H1 (cell line): ENCODE data around the gene CACNA1B. TPM values are rescaled to one million over a fixed set of nuclear protein-coding genes. Genes with fewer than 3 reads are reported as not detected.

Source experiments
- CTCF ChIA-PET: fragments of 300-600 bp; sonication (Branson Sonifier 250); formaldehyde crosslinking; loops from one replicate; lab custom pipeline; 2021; ENCODE audit not compliant: partially characterized antibody; lab: Charles Lee
- POLR2A ChIA-PET: fragments of 300-600 bp; sonication (Branson Sonifier 250); formaldehyde crosslinking; loops from one replicate; lab custom pipeline; 2021; ENCODE audit warnings: inconsistent platforms; ENCODE audit not compliant: partially characterized antibody; lab: Charles Lee
- DNase-seq, 2 experiments: peaks; one replicate each; pipeline versions ENCODE4 v3.0.0 to v3.0.0-alpha.2; 2010 to 2022; ENCODE audit warnings: low spot score in 2 of 2, low read depth in 1 of 2, mixed read lengths in 1 of 2
- FAIRE-seq: peaks from 2 replicates; lab custom pipeline; 2011; peaks lifted over from hg19 to GRCh38; lab: Jason Lieb, UNC
- H2AFZ ChIP-seq: 2 replicates; pipeline ENCODE4 v1.8.1; 2012; ENCODE audit warnings: low read length, inconsistent platforms
- H2AK5ac ChIP-seq: 2 replicates; pipeline ENCODE4 v1.6.1; 2013; ENCODE audit warnings: low read depth, low read length
- H2BK120ac ChIP-seq: replicated peaks from 2 replicates; pipeline ENCODE3; 2013; ENCODE audit warnings: low read depth, low read length, inconsistent platforms
- H2BK12ac ChIP-seq: 2 replicates; pipeline ENCODE4 v1.6.1; 2013; ENCODE audit warnings: low read depth, low read length
- H2BK15ac ChIP-seq: 2 replicates; pipeline ENCODE4 v1.6.1; 2013; ENCODE audit warnings: low read length
- H2BK20ac ChIP-seq: 2 replicates; pipeline ENCODE4 v1.6.1; 2013; ENCODE audit warnings: low read length
- H2BK5ac ChIP-seq: 2 replicates; pipeline ENCODE4 v1.6.1; 2013; ENCODE audit warnings: low read depth, low read length
- H3K14ac ChIP-seq: 2 replicates; pipeline ENCODE4 v1.6.1; 2013; ENCODE audit warnings: inconsistent platforms; ENCODE audit not compliant: insufficient read length
- H3K18ac ChIP-seq: 2 replicates; pipeline ENCODE4 v1.6.1; 2013; ENCODE audit warnings: low read length; ENCODE audit errors: extremely low read depth
- H3K23ac ChIP-seq: 2 replicates; pipeline ENCODE4 v1.6.1; 2013; ENCODE audit warnings: inconsistent platforms; ENCODE audit not compliant: insufficient read length
- H3K23me2 ChIP-seq: 2 replicates; pipeline ENCODE4 v1.6.1; 2013; ENCODE audit warnings: low read depth, low read length
- H3K27ac ChIP-seq: 2 replicates; pipeline ENCODE4 v1.6.1; 2011; ENCODE audit warnings: low read depth, low read length, inconsistent platforms
- H3K27me3 ChIP-seq, 4 experiments: replicated peaks in 1 of 4; 1 replicate in 1 of 4; 2 replicates in 3 of 4; pipeline versions ENCODE4 v1.6.1 to v1.8.1; 2011 to 2013; ENCODE audit warnings: low read length in 3 of 4, mild to moderate bottlenecking in 3 of 4, inconsistent platforms in 2 of 4, mixed read lengths in 2 of 4, moderate library complexity in 1 of 4; ENCODE audit not compliant: control insufficient read depth in 3 of 4, insufficient read depth in 3 of 4; ENCODE audit errors: extremely low read depth in 1 of 4
- H3K36me3 ChIP-seq, 4 experiments: 2 replicates each; pipeline versions ENCODE4 v1.6.1 to v1.8.1; 2011 to 2013; ENCODE audit warnings: mild to moderate bottlenecking in 4 of 4, low read length in 3 of 4, moderate library complexity in 2 of 4, control low read depth in 1 of 4, inconsistent platforms in 1 of 4; ENCODE audit not compliant: insufficient read depth in 4 of 4, control insufficient read depth in 2 of 4
- H3K4ac ChIP-seq: replicated peaks from 2 replicates; pipeline ENCODE3; 2013; ENCODE audit warnings: low read length, low read depth, mixed read lengths, inconsistent platforms; ENCODE audit not compliant: insufficient read length
- H3K4me1 ChIP-seq, 4 experiments: replicated peaks in 1 of 4; 1 replicate in 1 of 4; 2 replicates in 3 of 4; pipeline versions ENCODE4 v1.6.1 to v1.8.1; 2011 to 2013; ENCODE audit warnings: low read length in 3 of 4, inconsistent platforms in 2 of 4, mixed read lengths in 1 of 4; ENCODE audit not compliant: insufficient read depth in 4 of 4, control insufficient read depth in 3 of 4
- H3K4me2 ChIP-seq, 2 experiments: 2 replicates each; pipeline versions ENCODE4 v1.6.1 to v1.8.1; 2011 to 2013; ENCODE audit warnings: low read depth in 2 of 2, low read length in 2 of 2, control low read depth in 1 of 2, inconsistent platforms in 1 of 2, mild to moderate bottlenecking in 1 of 2; ENCODE audit not compliant: insufficient read depth in 1 of 2
- H3K4me3 ChIP-seq, 4 experiments: fragments of 200-600, 300-600 bp in 1 of 4; sonication (generic), shearing (Covaris generic), sonication (Bioruptor Twin) in 1 of 4; 2 replicates each; pipeline versions ENCODE4 v1.5.1 to v1.8.1; 2011 to 2016; ENCODE audit warnings: low read length in 4 of 4, low read depth in 3 of 4, control low read depth in 2 of 4, inconsistent platforms in 2 of 4, mild to moderate bottlenecking in 2 of 4, mixed read lengths in 1 of 4, moderate library complexity in 1 of 4; ENCODE audit not compliant: insufficient read depth in 2 of 4; ENCODE audit errors: extremely low read depth in 1 of 4
- H3K56ac ChIP-seq: replicated peaks from 2 replicates; pipeline ENCODE3; 2013; ENCODE audit warnings: low read depth, mild to moderate bottlenecking, mixed read lengths, low read length, inconsistent platforms; ENCODE audit not compliant: insufficient read length
- H3K79me1 ChIP-seq: 2 replicates; pipeline ENCODE4 v1.6.1; 2013; ENCODE audit warnings: low read depth, low read length, control low read depth
- H3K79me2 ChIP-seq, 2 experiments: 2 replicates each; pipeline versions ENCODE4 v1.6.1 to v1.8.1; 2012 to 2013; ENCODE audit warnings: low read length in 2 of 2, mild to moderate bottlenecking in 2 of 2, inconsistent platforms in 1 of 2; ENCODE audit not compliant: insufficient read depth in 2 of 2, control insufficient read depth in 1 of 2
- H3K9ac ChIP-seq, 4 experiments: replicated peaks in 1 of 4; 1 replicate in 1 of 4; 2 replicates in 3 of 4; pipeline versions ENCODE4 v1.6.1 to v1.8.1; 2011 to 2013; ENCODE audit warnings: low read depth in 3 of 4, low read length in 3 of 4, control low read depth in 2 of 4, mild to moderate bottlenecking in 2 of 4, moderate library complexity in 2 of 4, inconsistent platforms in 1 of 4; ENCODE audit errors: extremely low read depth in 1 of 4
- H3K9me3 ChIP-seq, 2 experiments: 2 replicates each; pipeline versions ENCODE4 v1.6.1 to v1.8.1; 2012 to 2013; ENCODE audit warnings: mild to moderate bottlenecking in 2 of 2, moderate library complexity in 2 of 2, control low read depth in 1 of 2, inconsistent platforms in 1 of 2, low read depth in 1 of 2, low read length in 1 of 2, mixed read lengths in 1 of 2; ENCODE audit not compliant: insufficient read depth in 2 of 2
- H4K20me1 ChIP-seq, 2 experiments: replicated peaks in 1 of 2; 2 replicates each; pipeline versions ENCODE3 to v1.8.1; 2011 to 2013; ENCODE audit warnings: inconsistent platforms in 2 of 2, low read length in 2 of 2, mild to moderate bottlenecking in 1 of 2; ENCODE audit not compliant: insufficient read depth in 2 of 2, control insufficient read depth in 1 of 2
- H4K5ac ChIP-seq: 2 replicates; pipeline ENCODE4 v1.6.1; 2013; ENCODE audit warnings: low read length, low read depth, mixed read lengths, inconsistent platforms; ENCODE audit not compliant: insufficient read length
- H4K8ac ChIP-seq: 2 replicates; pipeline ENCODE4 v1.8.0; 2013; ENCODE audit warnings: mild to moderate bottlenecking, moderate library complexity, low read length, inconsistent platforms; ENCODE audit not compliant: insufficient read depth; ENCODE audit errors: extremely low read depth
- H4K91ac ChIP-seq: replicated peaks from 2 replicates; pipeline ENCODE3; 2013; ENCODE audit warnings: low read length, mixed read lengths, inconsistent platforms; ENCODE audit not compliant: insufficient read length
- CTBP2 ChIP-seq: IDR thresholded peaks from 2 replicates; pipeline ENCODE4 v1.7.0; 2011; ENCODE audit warnings: borderline replicate concordance, mild to moderate bottlenecking, moderate library complexity, mixed read lengths, low read length; ENCODE audit not compliant: insufficient read depth, insufficient read length
- HDAC6 ChIP-seq: IDR thresholded peaks from one replicate; pipeline ENCODE4 v1.7.1; 2012; ENCODE audit warnings: low read depth, mild to moderate bottlenecking, inconsistent platforms, low read length, moderate library complexity
- JUND ChIP-seq: IDR thresholded peaks from 2 replicates; pipeline ENCODE4 v1.6.1; 2011; ENCODE audit warnings: mild to moderate bottlenecking, improper control_type of control experiment, low read length
- POLR2A ChIP-seq, 2 experiments: IDR thresholded peaks; 1 replicate in 1 of 2; 2 replicates in 1 of 2; pipeline ENCODE4 v1.6.1; 2011; ENCODE audit warnings: low read depth in 2 of 2, low read length in 2 of 2, mild to moderate bottlenecking in 2 of 2; ENCODE audit errors: control extremely low read depth in 1 of 2
- RXRA ChIP-seq: IDR thresholded peaks from 2 replicates; pipeline ENCODE4 v1.6.1; 2011; ENCODE audit warnings: low read depth, mild to moderate bottlenecking, low read length, moderate library complexity; ENCODE audit not compliant: insufficient read depth
- SAP30 ChIP-seq: fragments of 300-600 bp; sonication (generic); IDR thresholded peaks from 2 replicates; pipeline ENCODE4 v1.7.1; 2012; ENCODE audit warnings: low read length, moderate library complexity, mild to moderate bottlenecking, inconsistent platforms; ENCODE audit not compliant: insufficient read depth, insufficient replicate concordance
- WGBS, 2 experiments: shearing (Covaris generic) in 1 of 2; methylation state at CpG; one replicate each; pipeline versions ENCODE4 v1.1.6 to v1.1.7; 2013 to 2015; ENCODE audit warnings: low lambda C conversion rate in 2 of 2, mixed read lengths in 2 of 2, inconsistent platforms in 1 of 2, low coverage in 1 of 2, missing lambda C conversion rate in 1 of 2; ENCODE audit not compliant: insufficient replicate concordance in 2 of 2, insufficient coverage in 1 of 2, insufficient read length in 1 of 2; ENCODE audit errors: extremely low coverage in 1 of 2, missing lambda C conversion rate in 1 of 2; 5-methylcytosine and 5-hydroxymethylcytosine counted together
- polyA plus RNA-seq, 7 experiments: library from polyadenylated mRNA; depleted of rRNA in 3 of 7; stranded (reverse) in 5 of 7; unstranded in 2 of 7; fragments of >200 nt in 5 of 7; fragments of 200-250 nt in 2 of 7; gene quantifications; 1 replicate in 5 of 7; 2 replicates in 1 of 7; 4 replicates in 1 of 7; pipeline versions ENCODE4 v1.2.1 to v1.2.3, GENCODE V29; 2011 to 2013; ENCODE audit warnings: missing spikeins in 2 of 7, mixed read lengths in 2 of 7
- total RNA-seq: library from RNA; stranded (reverse); fragmentation: NEBNext Ultra II Directional; extraction: Animal tissue kit (Norgen Biotek cat#: 25700); gene quantifications from 2 replicates; pipeline ENCODE4 v1.2.1, GENCODE V29; 2021
- TF ChIP-seq, protein P1 (sequence below): IDR thresholded peaks from 2 replicates; pipeline ENCODE4 v1.6.1; 2011; ENCODE audit warnings: low read depth, mild to moderate bottlenecking, low read length; ENCODE audit not compliant: insufficient read depth
- TF ChIP-seq, protein P2 (sequence below): IDR thresholded peaks from 2 replicates; pipeline ENCODE4 v1.6.1; 2012; ENCODE audit warnings: inconsistent platforms
- TF ChIP-seq, protein P3 (sequence below): IDR thresholded peaks from 2 replicates; pipeline ENCODE4 v1.6.1; 2012; ENCODE audit warnings: low read length, inconsistent platforms

Gene CACNA1B
- total and polyA plus RNA-seq, 2 of the 8 experiments (the other 6 are each of a cell fraction or from before 2014, with no cell fraction given): 1.5 to 5.7 TPM

DNA sequence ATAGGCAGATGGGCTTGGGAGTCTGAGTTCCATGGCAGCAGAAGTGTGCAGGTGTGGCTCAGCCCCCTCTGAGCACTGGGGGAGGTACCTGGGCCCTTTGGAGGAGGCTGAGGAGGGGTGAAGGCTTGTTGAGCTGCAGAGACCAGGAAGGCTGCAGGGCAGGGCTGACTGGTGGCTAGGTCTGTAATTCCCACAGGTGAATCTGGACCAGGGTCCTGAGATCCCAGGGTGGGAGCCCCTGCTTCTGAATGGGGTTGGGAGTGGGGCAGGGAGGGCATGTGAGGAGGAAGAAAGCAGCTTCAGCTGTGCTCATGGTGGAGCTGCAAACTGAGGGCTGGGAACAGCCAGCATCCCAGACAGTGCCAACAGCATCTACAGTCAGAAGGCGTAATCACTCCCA lies 111.1 kb downstream of the CACNA1B start:
- H3K9ac ChIP-seq: no peak overlapping the region
- H3K4me3 ChIP-seq: no peak overlapping the region
- POLR2A ChIA-PET: no interaction called here
- CTCF ChIA-PET: interaction anchor here (0.6 kb wide), 1 partner anchor 9 kb away, joined by 3 read pairs; no protein-coding TSS in a partner anchor
- no peak overlapping the region for H2BK20ac ChIP-seq
- peaks cover 0 to 15% (median 3%) of the 10 kb centered on the region in 4 experiments; a peak in 4 of 8 replicates for H3K36me3 ChIP-seq
- H3K27me3 ChIP-seq: no peaks in the 10 kb centered on the region; a peak in 1 of 7 replicates
- no peak overlapping the region for H2AFZ ChIP-seq
- H2BK12ac ChIP-seq: no peak overlapping the region
- WGBS, 2 experiments: 92% methylated on average over 1 of the region's 1 CpG; no CpG with 5 or more reads in 1 of the 2 experiments
- H3K23me2 ChIP-seq: no peaks in the 10 kb centered on the region
- no peaks in the 10 kb centered on the region for H3K4me1 ChIP-seq
- H3K56ac ChIP-seq: no peak overlapping the region
- H3K18ac ChIP-seq: no peak overlapping the region
- H2AK5ac ChIP-seq: no peak overlapping the region
- FAIRE-seq: no peak
- H4K20me1 ChIP-seq: no peaks in the 10 kb centered on the region
- peak in 1 of 2 experiments; percentile 17 for DNase-seq
- H3K9me3 ChIP-seq: peaks cover 61 to 71% of the 10 kb centered on the region in 2 experiments
- no peak overlapping the region for H2BK15ac ChIP-seq
- H4K8ac ChIP-seq: no peak overlapping the region
- H4K91ac ChIP-seq: no peak overlapping the region
- H3K4me2 ChIP-seq: no peak overlapping the region
- H3K27ac ChIP-seq: no peak overlapping the region
- H2BK120ac ChIP-seq: no peak overlapping the region
- H2BK5ac ChIP-seq: no peak overlapping the region
- H3K23ac ChIP-seq: no peak overlapping the region
- H3K79me1 ChIP-seq: no peaks in the 10 kb centered on the region
- H3K4ac ChIP-seq: no peak overlapping the region
- H3K79me2 ChIP-seq: no peaks in the 10 kb centered on the region
- H3K14ac ChIP-seq: no peak overlapping the region
- H4K5ac ChIP-seq: no peak overlapping the region
- no peak for TF ChIP-seq CTBP2
- no peak for TF ChIP-seq SAP30
- TF ChIP-seq, protein P1, sequence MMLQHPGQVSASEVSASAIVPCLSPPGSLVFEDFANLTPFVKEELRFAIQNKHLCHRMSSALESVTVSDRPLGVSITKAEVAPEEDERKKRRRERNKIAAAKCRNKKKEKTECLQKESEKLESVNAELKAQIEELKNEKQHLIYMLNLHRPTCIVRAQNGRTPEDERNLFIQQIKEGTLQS: no peak
- TF ChIP-seq JUND: no peak
- TF ChIP-seq, protein P2, sequence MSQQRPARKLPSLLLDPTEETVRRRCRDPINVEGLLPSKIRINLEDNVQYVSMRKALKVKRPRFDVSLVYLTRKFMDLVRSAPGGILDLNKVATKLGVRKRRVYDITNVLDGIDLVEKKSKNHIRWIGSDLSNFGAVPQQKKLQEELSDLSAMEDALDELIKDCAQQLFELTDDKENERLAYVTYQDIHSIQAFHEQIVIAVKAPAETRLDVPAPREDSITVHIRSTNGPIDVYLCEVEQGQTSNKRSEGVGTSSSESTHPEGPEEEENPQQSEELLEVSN: no peak
- TF ChIP-seq RXRA: no peak
- TF ChIP-seq, protein P3, sequence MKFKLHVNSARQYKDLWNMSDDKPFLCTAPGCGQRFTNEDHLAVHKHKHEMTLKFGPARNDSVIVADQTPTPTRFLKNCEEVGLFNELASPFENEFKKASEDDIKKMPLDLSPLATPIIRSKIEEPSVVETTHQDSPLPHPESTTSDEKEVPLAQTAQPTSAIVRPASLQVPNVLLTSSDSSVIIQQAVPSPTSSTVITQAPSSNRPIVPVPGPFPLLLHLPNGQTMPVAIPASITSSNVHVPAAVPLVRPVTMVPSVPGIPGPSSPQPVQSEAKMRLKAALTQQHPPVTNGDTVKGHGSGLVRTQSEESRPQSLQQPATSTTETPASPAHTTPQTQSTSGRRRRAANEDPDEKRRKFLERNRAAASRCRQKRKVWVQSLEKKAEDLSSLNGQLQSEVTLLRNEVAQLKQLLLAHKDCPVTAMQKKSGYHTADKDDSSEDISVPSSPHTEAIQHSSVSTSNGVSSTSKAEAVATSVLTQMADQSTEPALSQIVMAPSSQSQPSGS: no peak
- TF ChIP-seq POLR2A (IDR thresholded peaks at IDR 0.05; ENCODE audit: control extremely low read depth in 1 of 2, low read depth in 2 of 2, low read length in 2 of 2): no peak
- no peak for TF ChIP-seq HDAC6
